ENCODE results near the gene ANKRD33.

DNA sequence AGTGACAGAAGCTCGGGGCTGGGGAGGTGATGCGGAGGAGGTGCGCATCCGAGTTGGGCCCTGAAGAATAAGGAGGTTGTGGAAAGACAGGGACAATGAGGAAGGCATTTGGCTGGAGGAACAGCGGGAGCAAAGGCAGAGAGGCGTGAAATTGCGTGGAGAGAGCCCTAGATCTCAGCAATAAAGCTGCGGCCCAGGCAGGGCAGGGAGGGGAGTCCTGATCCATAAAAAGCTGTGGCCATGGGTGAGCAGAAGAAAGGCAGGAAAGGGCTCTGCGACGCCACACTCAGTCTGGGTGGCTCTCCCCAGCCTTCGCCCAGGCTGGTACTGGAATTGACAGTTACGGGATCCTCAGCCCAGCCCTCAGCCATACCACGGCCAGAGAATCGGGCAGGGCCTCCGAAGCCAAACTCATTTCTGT, 41.6 kb upstream of the ANKRD33 start:
- TF ChIP-seq GATA2 (IDR thresholded peaks at IDR 0.05; ENCODE audit: low read depth, low read length) (no peak), GATA3 (IDR thresholded peaks at IDR 0.05; ENCODE audit: low read depth, low read length) (no peak)
